Metanephros (tissue), 2 donors: ENCODE data around the gene CCDC93. TPM values are rescaled to one million over a fixed set of nuclear protein-coding genes. Genes with fewer than 3 reads are reported as not detected.

ENCODE experiments used
- small RNA-seq: library from RNA; depleted of rRNA; stranded (forward); fragments of <200 nt; gene quantifications from one replicate; pipeline ENCODE3, GENCODE V24; 2014; ENCODE audit warnings: low replicate concordance
- total RNA-seq: library from RNA; depleted of rRNA; stranded (reverse); fragments of >200 nt; gene quantifications from one replicate; pipeline ENCODE4 v1.2.3, GENCODE V29; 2014

The CCDC93 gene
- total RNA-seq = 31.9 TPM

GRCh38 chr2:118013724-118014491 is at the start of gene CCDC93:
TSS of gene CCDC93 (minus strand) at chr2:118014070. CDS start at chr2:118013995, 75 bp downstream.

Small RNA genes lying within 50 kb of the gene (small RNA-seq; reads per million reads assigned to genes)
- gene RN7SL111P = not detected

Other genes with a start within 250 kb of the CCDC93 start
- 36.6 TPM for gene DDX18, start 199.4 kb downstream of the CCDC93 start, total RNA-seq
- 14.5 TPM for gene INSIG2, start 74.4 kb upstream of the CCDC93 start, total RNA-seq